GM21526 (cell line): ENCODE results near the gene SPATC1L.
"Not testable (repeated sequence)": the region's sequence is repeated elsewhere in the genome, so short reads cannot be mapped to it uniquely, and the experiment has no call there.

Experiments
- ATAC-seq: cut with Tn5 transposase; IDR thresholded peaks from one replicate; pipeline ENCODE4 v1.9.1; 2021; ENCODE audit warnings: moderate library complexity; ENCODE audit not compliant: unreplicated experiment, low FRiP score

Gene SPATC1L

DNA sequence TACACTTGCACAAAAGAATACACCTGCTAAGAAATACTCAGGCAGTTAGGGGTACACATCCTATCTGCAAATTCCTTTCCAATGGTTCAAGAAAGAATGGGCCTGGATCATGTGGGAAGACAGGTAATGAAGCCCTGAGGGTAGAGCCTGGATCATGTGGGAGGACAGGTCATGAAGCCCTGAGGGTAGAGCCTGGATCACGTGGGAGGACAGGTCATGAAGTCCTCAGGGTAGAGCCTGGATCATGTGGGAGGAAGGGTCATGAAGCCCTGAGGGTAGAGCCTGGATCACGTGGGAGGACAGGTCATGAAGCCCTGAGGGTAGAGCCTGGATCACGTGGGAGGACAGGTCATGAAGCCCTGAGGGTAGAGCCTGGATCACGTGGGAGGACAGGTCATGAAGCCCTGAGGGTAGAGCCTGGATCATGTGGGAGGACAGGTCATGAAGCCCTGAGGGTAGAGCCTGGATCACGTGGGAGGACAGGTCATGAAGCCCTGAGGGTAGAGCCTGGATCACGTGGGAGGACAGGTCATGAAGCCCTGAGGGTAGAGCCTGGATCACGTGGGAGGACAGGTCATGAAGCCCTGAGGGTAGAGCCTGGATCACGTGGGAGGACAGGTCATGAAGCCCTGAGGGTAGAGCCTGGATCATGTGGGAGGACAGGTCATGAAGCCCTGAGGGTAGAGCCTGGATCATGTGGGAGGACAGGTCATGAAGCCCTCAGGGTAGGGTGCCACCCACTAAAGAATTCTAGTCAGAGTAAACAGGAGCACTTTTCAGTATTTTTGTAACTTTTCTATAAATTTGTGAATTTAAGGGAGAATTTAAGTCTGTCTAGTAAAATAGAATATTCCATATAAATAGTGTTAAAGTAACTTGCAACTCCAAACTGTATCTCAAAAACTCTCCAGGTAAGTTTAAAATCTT is 16.9 kb upstream of the SPATC1L start:
- not testable (repeated sequence) for ATAC-seq

DNA sequence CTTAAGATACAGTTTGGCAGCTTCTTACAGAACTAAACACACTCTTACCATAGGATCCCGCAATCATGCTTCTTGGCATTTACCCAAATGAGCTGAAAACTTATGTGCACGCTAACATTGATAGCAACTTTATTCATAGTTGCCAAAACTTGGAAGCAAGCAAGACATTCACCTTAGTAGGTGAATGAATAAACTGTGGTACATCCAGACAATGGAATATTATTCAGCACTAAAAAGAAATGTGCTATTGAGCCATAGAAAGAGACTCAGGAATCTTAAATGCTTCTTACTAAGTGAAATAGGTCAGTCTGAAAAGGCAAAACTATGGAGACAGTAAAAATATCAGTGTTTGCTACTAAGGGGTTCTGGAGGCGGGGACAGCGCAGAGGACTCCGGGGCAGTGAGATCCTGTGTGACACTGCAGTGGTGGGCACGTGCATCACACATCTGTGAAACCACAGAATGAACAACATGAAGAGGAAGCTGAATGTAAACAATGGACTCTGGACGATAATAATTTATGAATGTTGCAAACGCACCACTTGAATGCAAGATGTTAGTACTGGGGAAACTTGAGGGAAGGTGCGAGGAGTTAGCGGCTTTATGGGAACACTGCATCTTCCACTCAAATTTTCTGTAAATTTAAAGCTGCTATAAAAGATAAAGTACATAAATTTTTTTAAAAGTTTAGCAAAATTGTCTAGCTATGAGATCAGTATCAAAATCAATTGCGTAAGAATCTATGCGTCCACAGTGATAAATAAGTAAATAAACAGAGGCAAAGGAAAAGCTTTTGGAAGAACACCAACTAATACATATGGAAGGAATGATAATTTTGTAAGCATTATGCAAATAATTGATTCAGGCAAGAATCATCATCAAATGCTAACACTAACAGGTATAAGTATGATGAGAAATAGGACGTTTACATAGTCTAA is 15.4 kb upstream of the SPATC1L start:
- no peak for ATAC-seq

DNA sequence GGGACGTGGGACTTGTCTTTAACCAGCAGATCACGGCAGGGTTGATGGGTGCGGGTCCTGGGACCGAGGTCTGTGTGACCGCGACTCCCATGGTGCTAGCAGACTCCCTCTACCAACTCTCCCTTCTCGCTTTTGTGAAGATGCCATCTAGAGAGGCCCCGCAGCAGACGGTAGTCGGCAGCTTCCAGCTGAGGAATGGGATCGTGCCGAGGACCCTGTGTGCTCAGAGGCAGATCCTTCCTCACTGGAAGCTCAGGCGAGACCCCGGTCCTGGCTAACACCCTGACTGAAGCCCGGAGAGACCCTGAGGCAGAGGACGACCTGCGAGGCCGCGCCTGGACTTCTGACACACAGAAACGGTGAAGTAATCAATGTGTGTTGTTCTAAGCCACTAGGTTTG is 12.5 kb upstream of the SPATC1L start:
- no peak for ATAC-seq

DNA sequence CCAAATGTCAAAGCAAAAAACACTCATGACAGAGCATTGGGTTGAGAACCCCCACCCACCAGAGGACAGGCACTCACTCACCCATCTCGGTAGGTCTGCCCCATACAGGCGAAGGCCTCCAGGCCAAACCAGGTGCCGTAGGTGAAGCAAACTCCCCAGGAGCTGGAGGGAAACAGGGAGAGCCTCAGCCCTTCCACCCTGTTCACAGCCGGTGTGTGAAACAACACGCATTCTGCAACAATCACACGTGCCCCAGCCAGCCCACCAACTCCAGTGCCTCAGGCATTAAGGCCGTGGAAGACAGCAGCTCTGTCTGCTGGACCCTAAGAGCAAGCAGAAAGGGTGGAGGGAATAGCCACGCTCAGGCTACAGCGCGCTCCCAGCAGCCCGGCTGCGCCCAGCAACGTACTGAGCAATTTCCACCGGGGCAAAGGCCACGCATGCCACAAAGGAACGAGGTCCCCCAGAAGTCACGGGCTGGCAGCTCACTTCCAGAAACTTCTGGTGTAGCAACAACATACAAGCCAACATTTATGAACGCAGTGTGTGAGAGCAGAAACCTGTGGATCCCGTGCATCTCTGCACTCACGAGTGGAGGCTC is 11.4 kb upstream of the SPATC1L start:
- no peak for ATAC-seq

DNA sequence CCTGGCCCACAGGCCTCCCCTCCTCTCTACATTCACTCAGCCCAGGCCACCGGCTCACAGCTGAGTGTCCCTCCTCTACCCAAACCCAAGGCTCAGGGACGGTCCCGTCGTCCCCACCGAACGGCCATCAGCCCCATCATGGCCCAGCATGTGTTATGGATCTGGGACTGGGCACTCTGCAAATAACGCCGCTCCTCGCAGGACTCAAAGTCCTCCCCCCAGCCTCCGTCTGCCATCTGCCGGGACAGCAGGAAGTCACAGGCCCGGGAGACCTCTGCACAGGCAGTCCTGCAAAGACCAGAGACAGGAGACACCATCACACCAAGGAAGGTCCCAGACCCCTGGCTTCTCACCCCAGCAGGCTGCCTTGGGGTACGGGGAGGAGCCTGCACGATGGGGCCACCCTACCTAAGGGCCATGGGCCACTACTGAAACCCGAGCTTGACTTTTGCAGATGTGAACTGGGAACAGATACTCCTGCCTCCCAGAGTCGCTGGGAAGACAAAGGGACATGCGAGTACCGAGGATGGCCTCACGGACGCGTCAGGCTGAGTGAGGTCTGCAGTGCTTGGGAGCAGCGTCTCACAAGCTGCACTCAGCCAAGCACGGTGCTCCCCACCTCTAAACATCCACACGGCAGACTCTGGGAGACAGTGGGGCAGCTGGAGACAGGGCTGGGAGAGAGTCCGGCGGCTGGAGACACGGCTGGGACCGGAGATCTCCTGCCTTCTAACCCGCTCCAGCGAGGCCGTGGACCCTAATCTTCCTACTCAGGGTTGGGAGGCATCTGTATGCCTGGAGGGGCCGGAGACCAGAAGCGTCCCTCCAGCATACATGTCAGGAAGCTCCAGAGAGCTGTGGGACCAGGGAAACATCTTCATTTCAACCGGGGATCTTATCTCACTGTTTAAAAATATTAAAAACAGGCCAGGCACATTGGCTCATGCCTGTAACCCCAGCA is 10.4 kb upstream of the SPATC1L start:
- no peak for ATAC-seq

DNA sequence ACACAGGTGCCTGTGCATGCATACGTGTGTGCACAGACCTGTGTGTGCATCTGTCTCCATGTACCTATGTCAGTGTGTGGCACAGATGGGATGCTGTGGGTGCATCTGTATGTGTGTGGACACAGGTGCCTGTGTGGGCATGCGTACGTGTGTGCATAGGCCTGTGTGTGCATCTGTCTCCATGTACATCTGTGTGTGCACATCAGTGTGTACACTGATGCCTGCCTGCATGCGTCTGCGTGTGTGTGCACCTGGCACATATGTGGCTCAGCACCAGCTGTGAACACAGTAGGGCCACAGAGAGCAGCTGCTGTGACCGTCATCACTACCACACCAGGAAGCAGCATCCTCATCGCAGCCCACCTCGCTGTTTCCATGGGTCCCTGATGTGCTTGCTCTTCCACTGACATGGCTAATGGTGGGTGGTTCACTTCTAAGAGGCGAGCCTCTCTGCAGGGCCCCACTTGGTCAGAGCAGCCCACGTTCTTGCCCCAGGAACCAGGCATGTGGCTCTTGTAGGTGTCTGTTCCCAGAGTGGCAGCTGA is 9.6 kb upstream of the SPATC1L start:
- no peak for ATAC-seq

DNA sequence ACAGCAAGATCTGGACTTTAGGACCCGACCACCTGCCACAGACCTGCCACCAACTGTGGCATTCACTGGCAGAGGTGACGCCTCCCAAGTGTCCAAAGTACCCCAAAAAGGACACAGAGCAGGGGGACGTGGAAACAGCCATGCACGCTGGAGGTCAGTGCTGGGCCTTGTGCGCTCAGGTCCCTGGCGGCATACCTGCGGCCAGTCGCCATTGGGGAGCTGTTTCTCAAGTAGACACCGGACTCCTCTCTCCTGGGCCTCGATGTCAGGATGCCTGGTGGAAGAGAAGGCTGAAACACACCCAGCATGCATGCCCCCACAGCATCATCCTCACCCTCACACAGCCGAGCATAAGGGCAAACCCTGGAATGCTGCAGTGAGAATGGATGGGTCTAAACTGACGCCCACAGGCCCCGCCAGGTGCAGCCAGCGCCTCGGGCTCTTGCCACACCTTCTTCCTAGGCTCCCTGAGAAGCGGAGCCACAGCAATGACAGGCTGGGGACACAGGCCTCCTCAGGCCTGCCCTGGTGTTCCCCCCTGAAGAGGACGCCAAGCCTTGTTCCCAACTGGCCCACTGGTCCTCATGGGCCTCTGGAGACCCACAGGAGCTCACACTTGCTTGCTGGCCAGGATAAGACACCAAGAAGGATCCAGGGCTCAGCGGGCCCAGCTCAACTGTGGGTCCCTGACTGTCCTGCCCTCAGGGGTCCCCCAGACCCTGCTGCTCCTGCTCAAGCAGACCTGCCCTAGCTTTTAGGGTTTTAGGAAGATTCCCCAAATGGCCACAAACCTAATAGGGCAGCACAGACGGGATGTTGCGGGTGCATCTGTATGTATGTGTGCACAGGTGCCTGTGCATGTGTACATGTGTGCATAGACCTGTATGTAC is 7.7 kb upstream of the SPATC1L start:
- ATAC-seq, result no peak

DNA sequence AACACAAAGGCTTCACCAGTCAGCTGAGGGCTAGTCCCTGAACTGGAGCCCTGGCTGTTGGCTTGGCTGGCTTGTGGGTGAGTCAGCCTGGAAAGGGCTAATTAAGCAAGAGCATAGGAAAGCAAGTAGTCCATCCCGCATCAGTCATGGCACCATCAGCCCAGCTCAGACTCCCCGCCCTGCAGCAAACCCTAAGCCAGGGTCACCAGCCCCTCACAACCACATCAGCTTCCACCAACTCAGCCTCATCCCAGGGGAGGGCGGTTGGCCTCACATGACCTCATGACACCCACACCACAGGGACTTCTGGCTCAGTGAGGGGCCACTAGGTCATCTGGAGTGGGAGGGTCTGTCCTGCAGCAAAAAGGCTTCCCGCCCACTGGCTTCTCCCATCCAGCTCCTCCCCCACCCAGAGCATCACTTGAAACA is 7.0 kb upstream of the SPATC1L start:
- no peak for ATAC-seq

DNA sequence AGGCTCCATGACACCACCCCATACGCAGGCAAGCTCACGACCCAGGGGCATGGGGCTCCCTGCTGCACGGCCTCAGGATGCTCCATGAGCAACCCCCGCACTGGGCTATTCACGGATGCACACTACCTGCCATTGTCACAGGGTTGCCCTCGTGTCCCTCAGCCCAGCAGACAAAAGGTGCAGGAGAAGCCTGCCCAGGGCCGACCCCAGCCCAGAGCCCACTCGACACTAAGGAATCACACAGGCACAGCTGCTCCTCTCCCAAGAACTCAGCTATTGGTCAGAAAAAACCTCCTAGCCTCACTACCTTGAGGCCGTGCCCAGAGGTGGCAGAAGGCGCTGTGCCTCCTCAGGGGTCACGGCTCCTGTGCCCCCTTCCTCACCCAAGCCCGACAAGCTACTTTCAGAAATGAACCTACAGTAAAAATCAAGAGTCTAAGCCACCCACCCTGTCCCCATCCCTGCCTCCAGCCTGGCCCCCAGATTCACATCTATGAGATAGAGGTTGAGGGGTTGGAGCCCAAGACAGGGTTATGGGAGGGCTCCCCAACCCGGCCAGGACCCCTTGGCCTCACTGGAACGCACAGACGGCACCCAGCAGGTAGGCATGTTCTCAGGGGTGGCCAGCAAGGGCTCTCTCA is 6.4 kb upstream of the SPATC1L start:
- no peak for ATAC-seq

DNA sequence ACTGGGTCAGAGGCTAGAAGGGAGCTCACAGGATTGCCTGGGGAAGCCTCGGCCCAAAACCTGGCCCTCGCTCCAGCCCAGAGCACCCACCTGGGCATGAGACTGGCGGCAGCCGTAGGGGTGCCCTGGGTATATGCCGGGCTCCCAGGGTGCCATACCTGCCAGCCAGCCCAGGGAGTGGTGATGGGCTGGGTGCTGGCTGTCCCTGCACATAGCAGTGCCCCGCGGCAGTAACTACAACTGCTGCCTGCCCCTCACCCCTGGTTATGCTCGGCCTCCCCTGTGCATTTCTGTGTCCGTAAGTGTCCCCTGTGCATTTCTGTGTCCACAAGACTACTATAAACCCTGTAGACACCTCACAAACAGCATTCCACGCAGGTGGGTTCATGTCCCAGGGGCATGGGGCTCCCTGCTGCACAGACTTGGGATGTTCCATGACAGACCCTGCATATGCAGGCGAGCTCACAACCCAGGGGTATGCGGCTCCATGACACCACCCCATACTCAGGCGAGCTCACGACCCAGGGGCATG is 5.8 kb upstream of the SPATC1L start:
- no peak for ATAC-seq

DNA sequence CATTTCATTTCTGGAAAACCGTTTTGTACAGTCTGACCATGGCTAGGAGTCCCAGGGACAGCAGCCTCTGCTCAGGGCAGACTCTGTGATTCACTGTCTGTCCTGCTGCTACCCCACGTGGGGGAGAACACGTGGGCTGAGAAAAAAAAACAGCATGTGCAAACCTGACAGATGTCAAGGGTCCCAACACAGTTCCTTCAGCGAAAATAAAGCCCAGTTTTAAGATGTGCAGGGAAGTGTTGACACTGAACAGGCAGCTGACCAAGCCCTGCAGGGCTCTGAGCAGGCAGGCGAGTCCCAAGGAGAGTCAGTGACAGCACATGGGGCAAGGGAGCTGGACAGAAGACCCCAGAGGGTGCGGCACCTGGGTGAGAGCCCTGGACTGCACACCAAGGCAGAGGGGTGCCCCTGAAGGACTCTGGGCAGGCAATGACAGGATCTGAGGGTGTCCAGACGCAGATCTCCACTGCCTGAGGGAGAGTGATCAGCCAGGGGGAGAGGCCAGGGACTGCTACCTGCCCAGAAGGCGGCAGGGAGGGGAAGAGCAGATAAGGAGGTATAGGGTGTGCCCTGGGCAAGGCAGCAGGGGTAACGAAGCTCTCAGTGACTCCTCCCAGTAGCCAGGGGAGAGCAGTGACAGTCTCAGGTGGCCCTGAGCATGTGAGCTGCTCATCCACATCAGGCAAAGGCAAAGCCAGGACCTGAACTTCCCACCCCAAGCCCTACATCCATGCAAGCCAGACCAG is 5.1 kb upstream of the SPATC1L start:
- no peak for ATAC-seq

DNA sequence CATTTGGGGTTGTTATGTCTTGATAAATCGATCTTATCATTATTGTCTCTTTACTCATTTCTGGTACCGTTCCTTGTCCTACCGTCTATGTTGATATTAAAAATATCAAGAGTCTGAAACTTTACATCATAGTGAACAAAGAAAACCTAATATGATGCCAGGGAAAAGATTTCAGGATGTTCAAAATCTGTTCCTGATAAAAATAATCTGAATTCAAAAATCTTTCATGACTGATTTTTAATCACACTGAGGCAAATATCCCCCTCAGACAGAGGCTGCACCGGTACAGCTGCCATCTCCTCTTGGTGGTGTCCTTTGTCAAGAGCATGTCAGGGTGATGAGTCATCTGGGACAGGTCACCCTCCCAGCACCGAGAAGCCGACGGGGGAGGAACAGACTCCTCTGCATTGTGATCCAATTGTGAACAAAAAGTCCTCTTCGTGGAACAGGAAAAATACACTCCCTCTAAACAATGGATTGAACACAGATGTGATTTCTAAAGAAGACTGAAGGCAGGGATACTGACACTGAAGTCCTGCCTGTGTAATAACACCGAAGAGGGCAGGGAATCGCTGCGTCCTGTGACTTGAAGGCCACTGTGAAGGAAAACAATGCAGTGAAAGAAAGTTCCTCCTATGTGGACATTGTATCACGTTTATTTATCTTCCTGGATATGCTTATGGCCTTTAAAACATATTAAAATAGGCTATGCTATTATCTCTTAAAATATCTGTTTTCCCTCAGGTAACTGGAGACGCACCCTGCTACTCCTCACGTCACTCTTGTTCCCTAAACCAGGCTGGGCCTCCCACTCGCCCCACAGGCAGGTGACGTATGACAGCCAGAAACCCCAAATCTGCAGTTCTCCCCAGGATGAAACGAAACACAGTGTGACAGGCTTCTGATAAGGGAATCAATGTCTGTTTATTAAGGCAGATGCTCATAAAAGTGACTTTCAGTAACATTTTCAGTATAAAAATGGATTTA is 4.3 kb upstream of the SPATC1L start:
- no peak for ATAC-seq

DNA sequence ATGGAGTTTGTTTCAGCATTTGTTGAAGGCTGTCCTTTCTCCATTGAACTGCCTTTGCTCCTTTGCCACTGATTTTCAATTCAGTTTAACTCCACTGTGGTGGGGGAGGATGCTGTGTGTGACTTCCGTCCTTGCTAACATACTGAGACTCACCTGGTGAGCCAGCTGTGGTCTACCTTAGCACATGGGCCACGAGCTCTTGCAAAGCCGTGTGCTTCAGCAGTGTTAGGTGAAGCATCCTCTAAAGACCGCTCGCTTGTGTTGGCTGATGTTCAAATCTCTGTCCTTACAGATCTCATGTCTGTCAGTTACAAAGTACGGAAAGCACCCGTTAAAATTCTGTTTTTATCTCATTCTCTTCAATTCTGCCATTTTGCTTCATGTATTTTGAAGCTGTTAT is 3.6 kb upstream of the SPATC1L start:
- no peak for ATAC-seq

DNA sequence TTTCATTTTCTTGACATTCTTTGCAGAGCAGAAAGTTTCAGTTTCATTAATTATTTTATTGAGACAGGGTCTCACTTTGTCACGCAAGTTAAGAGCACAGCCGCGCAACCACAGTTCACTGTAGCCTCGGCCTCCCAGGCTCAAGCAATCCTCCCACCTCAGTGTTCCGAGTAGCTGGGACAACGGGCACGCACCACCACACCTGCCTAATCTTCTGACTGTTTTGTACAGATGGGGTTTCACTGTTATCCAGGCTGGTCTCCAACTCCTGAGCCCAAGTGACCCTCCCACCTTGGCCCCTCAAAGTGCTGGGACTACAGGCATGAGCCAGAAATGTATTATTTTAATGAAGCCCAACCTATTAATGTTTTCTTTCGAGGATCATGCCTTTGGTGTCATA is 3.0 kb upstream of the SPATC1L start:
- ATAC-seq, result no peak

DNA sequence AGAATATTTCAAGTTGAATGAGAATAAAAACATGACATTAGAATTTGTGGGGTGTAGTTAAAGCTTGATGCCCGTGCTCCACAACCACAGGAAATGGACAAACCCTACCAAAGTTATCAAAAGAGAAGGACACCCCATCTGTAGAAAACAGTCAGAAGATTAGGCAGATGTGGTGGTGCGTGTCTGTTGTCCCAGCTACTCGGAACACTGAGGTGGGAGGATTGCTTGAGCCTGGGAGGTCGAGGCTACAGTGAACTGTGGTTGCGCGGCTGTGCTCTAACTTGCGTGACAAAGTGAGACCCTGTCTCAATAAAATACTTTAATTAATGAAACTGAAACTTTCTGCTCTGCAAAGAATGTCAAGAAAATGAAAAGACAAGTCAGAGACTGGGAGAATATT is 1.5 kb upstream of the SPATC1L start:
- ATAC-seq, result no peak
